ENCODE data around the gene DTYMK. TPM values are rescaled to one million over a fixed set of nuclear protein-coding genes. Genes with fewer than 3 reads are reported as not detected.

DTYMK gene
- total and polyA plus RNA-seq, 2 experiments from 2014 or later = 20.7 to 55.5 TPM

DNA sequence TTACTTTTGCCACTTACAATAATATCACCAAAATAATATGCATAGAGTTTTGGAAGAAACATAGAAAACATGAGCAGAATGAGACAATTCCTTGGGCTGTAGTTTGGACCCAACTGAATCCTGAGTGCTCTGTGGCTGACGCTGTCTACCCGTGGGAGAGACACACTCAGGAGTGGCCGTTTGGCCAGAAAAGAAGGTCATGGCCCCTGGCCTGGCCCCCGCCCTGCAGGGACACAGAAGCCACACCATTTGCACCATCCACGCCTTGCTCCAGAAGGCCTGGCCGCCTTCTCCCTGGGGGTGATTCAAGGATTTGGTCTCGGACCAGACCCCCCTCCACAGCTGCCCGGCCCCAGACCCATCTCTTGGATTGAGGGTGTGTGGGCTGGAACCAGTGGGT, 41.4 kb upstream of the DTYMK start:
- Histone ChIP-seq H2AFZ (no peak overlapping the region), H3K79me2 (no peaks in the 10 kb centered on the region), H3K9me2 (replicated peaks; ENCODE audit: insufficient read depth) (no peaks in the 10 kb centered on the region), H3K4me3 (no peak overlapping the region), H3K27ac (no peak overlapping the region), H3K4me2 (no peak overlapping the region), H4K20me1 (ENCODE audit: insufficient read depth, poor library complexity, severe bottlenecking) (no peaks in the 10 kb centered on the region), H3K27me3 (no peaks in the 10 kb centered on the region), H3K36me3 (replicated peaks; ENCODE audit: insufficient read depth, low read depth) (no peaks in the 10 kb centered on the region), H3K9me3 (ENCODE audit: low read depth) (no peaks in the 10 kb centered on the region), H3K4me1 (ENCODE audit: insufficient read depth) (no peaks in the 10 kb centered on the region)
- 96% methylated on average over 8 of the region's 8 CpGs for WGBS (ENCODE audit: low lambda C conversion rate, missing lambda C conversion rate)
- TF ChIP-seq EZH2phosphoT487 (IDR thresholded peaks at IDR 0.05; ENCODE audit: low read depth, severe bottlenecking, unreplicated experiment) (no peak), EZH2 (IDR thresholded peaks at IDR 0.05; ENCODE audit: borderline replicate concordance) (no peak)
- TF ChIP-seq, protein P1, sequence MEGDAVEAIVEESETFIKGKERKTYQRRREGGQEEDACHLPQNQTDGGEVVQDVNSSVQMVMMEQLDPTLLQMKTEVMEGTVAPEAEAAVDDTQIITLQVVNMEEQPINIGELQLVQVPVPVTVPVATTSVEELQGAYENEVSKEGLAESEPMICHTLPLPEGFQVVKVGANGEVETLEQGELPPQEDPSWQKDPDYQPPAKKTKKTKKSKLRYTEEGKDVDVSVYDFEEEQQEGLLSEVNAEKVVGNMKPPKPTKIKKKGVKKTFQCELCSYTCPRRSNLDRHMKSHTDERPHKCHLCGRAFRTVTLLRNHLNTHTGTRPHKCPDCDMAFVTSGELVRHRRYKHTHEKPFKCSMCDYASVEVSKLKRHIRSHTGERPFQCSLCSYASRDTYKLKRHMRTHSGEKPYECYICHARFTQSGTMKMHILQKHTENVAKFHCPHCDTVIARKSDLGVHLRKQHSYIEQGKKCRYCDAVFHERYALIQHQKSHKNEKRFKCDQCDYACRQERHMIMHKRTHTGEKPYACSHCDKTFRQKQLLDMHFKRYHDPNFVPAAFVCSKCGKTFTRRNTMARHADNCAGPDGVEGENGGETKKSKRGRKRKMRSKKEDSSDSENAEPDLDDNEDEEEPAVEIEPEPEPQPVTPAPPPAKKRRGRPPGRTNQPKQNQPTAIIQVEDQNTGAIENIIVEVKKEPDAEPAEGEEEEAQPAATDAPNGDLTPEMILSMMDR (IDR thresholded peaks at IDR 0.05; ENCODE audit: poor library complexity) = no peak
- DNase-seq (ENCODE audit: low spot score) = no peak

DNA sequence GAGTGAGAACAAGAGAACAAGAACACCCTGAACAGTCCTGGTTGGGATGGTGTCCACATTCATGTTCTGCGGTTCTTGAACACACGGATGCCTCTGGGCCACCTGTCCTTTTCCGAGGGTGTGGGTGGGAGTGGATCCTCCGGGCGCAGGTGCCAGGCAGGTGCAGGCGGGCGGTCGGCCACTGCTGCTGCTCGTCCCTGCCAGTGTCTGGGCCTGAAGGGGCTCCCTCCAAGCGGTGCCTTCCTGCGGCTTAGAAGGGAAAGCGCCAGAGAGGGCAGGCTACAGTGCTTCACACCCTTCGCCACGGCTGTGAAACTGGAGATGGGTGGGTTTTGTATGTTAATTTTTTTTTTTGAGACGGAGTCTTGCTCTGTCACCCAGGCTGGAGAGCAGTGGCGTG, 39.8 kb upstream of the DTYMK start:
- H3K79me2 ChIP-seq = no peaks in the 10 kb centered on the region
- no peak for DNase-seq (ENCODE audit: low spot score)
- no peaks in the 10 kb centered on the region for H3K9me2 ChIP-seq (replicated peaks; ENCODE audit: insufficient read depth)
- no peak overlapping the region for H3K4me3 ChIP-seq
- WGBS (ENCODE audit: low lambda C conversion rate, missing lambda C conversion rate) = 96% methylated on average over 16 of the region's 16 CpGs
- H3K27me3 ChIP-seq = no peaks in the 10 kb centered on the region
- no peak overlapping the region for H3K27ac ChIP-seq
- no peaks in the 10 kb centered on the region for H3K36me3 ChIP-seq (replicated peaks; ENCODE audit: insufficient read depth, low read depth)
- H2AFZ ChIP-seq = no peak overlapping the region
- no peaks in the 10 kb centered on the region for H3K9me3 ChIP-seq (ENCODE audit: low read depth)
- no peak for TF ChIP-seq EZH2phosphoT487 (IDR thresholded peaks at IDR 0.05; ENCODE audit: low read depth, severe bottlenecking, unreplicated experiment)
- TF ChIP-seq, protein P1 (IDR thresholded peaks at IDR 0.05; ENCODE audit: poor library complexity) = no peak
- no peak for TF ChIP-seq EZH2 (IDR thresholded peaks at IDR 0.05; ENCODE audit: borderline replicate concordance)
- H4K20me1 ChIP-seq (ENCODE audit: insufficient read depth, poor library complexity, severe bottlenecking) = no peaks in the 10 kb centered on the region
- no peak overlapping the region for H3K4me2 ChIP-seq
- H3K4me1 ChIP-seq (ENCODE audit: insufficient read depth) = no peaks in the 10 kb centered on the region

DNA sequence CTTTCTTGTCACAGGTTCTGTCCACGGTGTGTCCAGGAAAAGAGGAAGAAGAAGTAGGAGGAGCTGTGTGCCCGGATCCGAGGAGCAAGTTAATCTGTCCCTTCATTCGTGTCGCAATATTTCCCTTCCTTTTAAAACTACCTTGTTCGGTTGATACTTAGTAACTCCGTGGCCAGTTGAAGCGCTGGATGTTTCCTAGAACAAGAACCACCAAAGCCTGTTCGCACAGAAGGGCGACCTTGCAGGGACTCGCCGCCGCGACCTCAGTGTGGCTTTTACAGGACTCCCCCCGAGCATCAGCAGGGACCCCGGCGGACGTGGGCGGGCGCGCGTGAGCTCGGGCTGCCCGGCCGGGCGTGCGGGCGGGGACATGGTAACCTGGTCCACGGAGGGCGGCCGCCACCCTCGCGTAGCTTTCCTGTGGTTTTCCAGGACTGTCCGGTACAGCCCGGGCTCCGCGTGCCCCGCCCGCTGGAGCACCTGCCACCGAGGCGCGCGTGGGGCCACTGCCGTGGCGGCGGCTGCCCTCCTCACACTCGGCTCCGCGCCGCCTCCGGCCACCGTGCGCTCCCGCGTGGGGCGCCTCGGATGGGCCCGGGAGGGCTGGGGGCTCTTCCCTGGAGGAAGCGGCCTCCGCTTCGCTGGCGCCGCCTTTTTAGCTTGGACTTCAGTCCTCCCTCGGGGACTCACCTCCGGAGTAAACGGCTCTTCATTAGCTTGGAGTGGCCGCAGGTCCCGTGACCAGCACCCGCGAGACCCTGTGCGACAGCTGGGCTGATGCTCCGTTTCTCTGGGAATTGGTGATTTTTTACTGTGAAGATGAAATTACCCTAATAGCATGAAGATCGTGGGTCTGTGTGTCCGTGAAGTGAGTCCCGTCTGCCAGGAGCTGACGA, 38.6 kb upstream of the DTYMK start:
- Histone ChIP-seq H3K79me2 (no peaks in the 10 kb centered on the region), H3K27ac (no peak overlapping the region), H3K36me3 (replicated peaks; ENCODE audit: insufficient read depth, low read depth) (no peaks in the 10 kb centered on the region), H3K9me2 (replicated peaks; ENCODE audit: insufficient read depth) (no peaks in the 10 kb centered on the region), H4K20me1 (ENCODE audit: insufficient read depth, poor library complexity, severe bottlenecking) (no peaks in the 10 kb centered on the region), H3K4me2 (no peak overlapping the region), H3K4me1 (ENCODE audit: insufficient read depth) (no peaks in the 10 kb centered on the region), H3K27me3 (no peaks in the 10 kb centered on the region), H2AFZ (no peak overlapping the region), H3K4me3 (no peak overlapping the region), H3K9me3 (ENCODE audit: low read depth) (no peaks in the 10 kb centered on the region)
- no peak for DNase-seq (ENCODE audit: low spot score)
- TF ChIP-seq, protein P1 (IDR thresholded peaks at IDR 0.05; ENCODE audit: poor library complexity) = no peak
- TF ChIP-seq EZH2phosphoT487 (IDR thresholded peaks at IDR 0.05; ENCODE audit: low read depth, severe bottlenecking, unreplicated experiment) (no peak), EZH2 (IDR thresholded peaks at IDR 0.05; ENCODE audit: borderline replicate concordance) (no peak)
- 96% methylated on average over 51 of the region's 76 CpGs for WGBS (ENCODE audit: low lambda C conversion rate, missing lambda C conversion rate)

Measured in hepatocyte (in vitro differentiated cells).